ENCODE measurements around the gene LAIR1.

GRCh38 chr19:54395685-54396084, 31.0 kb upstream of the LAIR1 start:
- no peak for TF ChIP-seq CTCF (conservative IDR thresholded peaks at IDR 0.05)
- TF ChIP-seq ZFX (IDR thresholded peaks at IDR 0.05) = no peak
